ENCODE measurements around the gene MYDGF.
A peak's percentile ranks its signal among the peaks of the same experiment; 100 is the strongest.

MYDGF gene

GRCh38 chr19:4675346-4675745 lies 5.2 kb upstream of the MYDGF start:
- ChIA-PET CTCF (no interaction called here), POLR2A (interaction anchor here (0.6 kb wide), 1 partner anchor 277 kb away, joined by 3 read pairs; no protein-coding TSS in a partner anchor)
- no peak for TF ChIP-seq ZFP41 (tag by site-specific recombination; IDR thresholded peaks at IDR 0.05; ENCODE audit: borderline replicate concordance)
- no peak for TF ChIP-seq ZNF701 (tag by site-specific recombination; IDR thresholded peaks at IDR 0.05)
- TF ChIP-seq ZNF513 (tag by site-specific recombination; IDR thresholded peaks at IDR 0.05) = no peak

GRCh38 chr19:4673726-4674125 lies 3.6 kb upstream of the MYDGF start:
- Histone ChIP-seq H3K4me3 (ENCODE audit: low read depth, low read length) (no peak overlapping the region), H3K27ac (ENCODE audit: extremely low read depth, low read depth, low read length) (no peak overlapping the region), H3K9me3 (ENCODE audit: control insufficient read depth, insufficient read depth, low read depth, low read length) (no peaks in the 10 kb centered on the region), H3K4me1 (ENCODE audit: control insufficient read depth, insufficient read depth, low read length) (no peaks in the 10 kb centered on the region), H3K36me3 (ENCODE audit: control insufficient read depth in 2 of 2, insufficient read depth in 1 of 2, low read length in 2 of 2) (peaks cover 5 to 22% of the 10 kb centered on the region in 2 experiments; a peak in 2 of 3 replicates)
- ChIA-PET POLR2A (interaction anchor here (1.2 kb wide), 1 partner anchor 117 kb away, joined by 4 read pairs; the partner anchor contains the start of gene FEM1A), CTCF (interaction anchor here (1.7 kb wide), 1 partner anchor 117 kb away, joined by 8 read pairs; the partner anchor contains the start of gene FEM1A)
- TF ChIP-seq ZNF121 (tag by site-specific recombination; IDR thresholded peaks at IDR 0.05) (peak; percentile 71), ZNF169 (tag by site-specific recombination; IDR thresholded peaks at IDR 0.05) (no peak)

More at GRCh38 chr19:4675346-4675745, 5.2 kb upstream of the MYDGF start:
- peaks cover 0 to 20% of the 10 kb centered on the region in 2 experiments; a peak in 2 of 3 replicates for H3K36me3 ChIP-seq (ENCODE audit: control insufficient read depth in 2 of 2, insufficient read depth in 1 of 2, low read length in 2 of 2)
- H3K4me3 ChIP-seq (ENCODE audit: low read depth, low read length) = no peak overlapping the region
- no peak overlapping the region for H3K27ac ChIP-seq (ENCODE audit: extremely low read depth, low read depth, low read length)
- no peaks in the 10 kb centered on the region for H3K4me1 ChIP-seq (ENCODE audit: control insufficient read depth, insufficient read depth, low read length)
- H3K9me3 ChIP-seq (ENCODE audit: control insufficient read depth, insufficient read depth, low read depth, low read length) = no peaks in the 10 kb centered on the region

DNA sequence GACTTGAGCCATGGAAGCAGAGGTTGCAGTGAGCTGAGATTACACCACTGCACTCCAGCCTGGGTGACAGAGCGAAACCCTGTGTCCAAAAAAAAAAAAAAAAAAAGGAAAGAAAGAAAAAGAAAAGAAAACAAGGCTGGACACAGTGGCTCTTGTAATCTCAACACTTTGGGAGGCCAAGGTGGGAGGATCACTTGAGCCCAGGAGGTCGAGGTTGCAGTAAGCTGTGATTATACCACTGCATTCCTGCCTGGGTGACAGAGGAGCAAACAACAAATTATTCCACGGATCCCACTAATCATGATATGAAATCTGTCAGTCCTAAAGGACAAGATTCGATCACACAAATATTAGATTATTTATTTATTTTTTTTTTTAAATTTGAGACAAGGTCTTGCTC lies 3.1 kb upstream of the MYDGF start:
- Histone ChIP-seq H3K27ac (ENCODE audit: extremely low read depth, low read depth, low read length) (no peak overlapping the region), H3K36me3 (ENCODE audit: control insufficient read depth in 2 of 2, insufficient read depth in 1 of 2, low read length in 2 of 2) (peaks cover 10 to 23% of the 10 kb centered on the region in 2 experiments; a peak in 2 of 3 replicates)

DNA sequence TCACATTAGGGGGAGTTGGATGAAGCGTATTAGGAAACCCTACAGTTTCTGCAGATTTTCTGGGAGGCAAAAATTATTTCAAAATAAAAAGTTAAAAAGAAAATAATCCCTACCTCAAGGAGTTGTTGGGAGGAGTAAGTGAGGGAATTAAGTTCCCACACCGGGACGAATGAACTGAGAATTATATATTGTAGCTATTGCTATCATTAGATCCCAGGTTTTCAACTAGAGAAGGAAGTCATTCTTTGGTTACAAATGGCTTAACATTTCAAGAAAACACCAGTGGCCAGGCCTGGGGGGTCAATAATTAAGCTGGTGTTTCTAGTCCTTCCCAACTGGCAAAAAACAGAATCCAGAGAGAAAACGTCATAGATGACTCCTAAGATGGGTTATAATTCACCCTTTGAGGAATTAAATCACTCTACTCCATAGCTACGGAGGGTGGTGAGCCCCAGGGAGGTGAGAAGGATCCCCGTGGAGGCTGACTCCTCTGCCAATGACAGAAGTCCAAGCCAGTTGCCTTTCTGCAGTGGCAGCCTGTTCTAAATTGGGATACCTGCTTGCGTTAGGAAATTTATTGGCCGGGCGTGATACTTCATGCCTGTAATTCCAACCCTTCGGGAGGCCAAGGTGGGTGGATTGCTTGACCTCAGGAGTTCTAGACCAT lies 1.2 kb upstream of the MYDGF start:
- Histone ChIP-seq H3K9me3 (ENCODE audit: control insufficient read depth, insufficient read depth, low read depth, low read length) (no peaks in the 10 kb centered on the region), H3K4me1 (ENCODE audit: control insufficient read depth, insufficient read depth, low read length) (no peaks in the 10 kb centered on the region), H3K27ac (ENCODE audit: extremely low read depth, low read depth, low read length) (no peak overlapping the region), H3K36me3 (ENCODE audit: control insufficient read depth in 2 of 2, insufficient read depth in 1 of 2, low read length in 2 of 2) (peaks cover 10 to 24% of the 10 kb centered on the region in 2 experiments; a peak in 2 of 3 replicates), H3K4me3 (ENCODE audit: low read depth, low read length) (no peak overlapping the region)
- peak; percentile 31 for TF ChIP-seq ZIC2 (tag by site-specific recombination; IDR thresholded peaks at IDR 0.05)
- TF ChIP-seq ZNF10 (tag by site-specific recombination; IDR thresholded peaks at IDR 0.05) = no peak
- peak; percentile 25; the same call in 1 of the 2 replicates for TF ChIP-seq GLIS2 (tag by site-specific recombination; IDR thresholded peaks at IDR 0.05)
- no peak for TF ChIP-seq ZNF239 (tag by site-specific recombination; IDR thresholded peaks at IDR 0.05)
- no peak for TF ChIP-seq ZNF670 (tag by site-specific recombination; IDR thresholded peaks at IDR 0.05; ENCODE audit: low read depth)
- TF ChIP-seq GLIS1 (tag by site-specific recombination; IDR thresholded peaks at IDR 0.05) = peak; percentile 62
- CTCF ChIA-PET = interaction anchor here (0.9 kb wide), 1 partner anchor 37 kb away, joined by 3 read pairs; no protein-coding TSS in a partner anchor
- POLR2A ChIA-PET = no interaction called here

More for the DNA sequence above, 3.1 kb upstream of the MYDGF start:
- H3K4me3 ChIP-seq (ENCODE audit: low read depth, low read length) = no peak overlapping the region
- no peaks in the 10 kb centered on the region for H3K4me1 ChIP-seq (ENCODE audit: control insufficient read depth, insufficient read depth, low read length)
- TF ChIP-seq OVOL3 (tag by site-specific recombination; IDR thresholded peaks at IDR 0.05) (no peak), GLIS1 (tag by site-specific recombination; IDR thresholded peaks at IDR 0.05) (peak; percentile 75)
- ChIA-PET POLR2A (interaction anchor here (0.7 to 1.2 kb wide), 3 partner anchors 118 to 1026 kb away, joined by 3 to 8 read pairs (median 4); partner anchors contain the start of gene FEM1A), CTCF (interaction anchor here (0.6 to 1.7 kb wide), 4 partner anchors 20 to 118 kb away, joined by 3 to 8 read pairs (median 4); partner anchors contain the start of gene FEM1A)
- no peaks in the 10 kb centered on the region for H3K9me3 ChIP-seq (ENCODE audit: control insufficient read depth, insufficient read depth, low read depth, low read length)

GRCh38 chr19:4664642-4665041 lies 5.5 kb downstream of the MYDGF start:
- ChIA-PET POLR2A (interaction anchor here (0.6 kb wide), 1 partner anchor 20 kb away, joined by 11 read pairs; no protein-coding TSS in a partner anchor), CTCF (no interaction called here)
- H3K9me3 ChIP-seq (ENCODE audit: control insufficient read depth, insufficient read depth, low read depth, low read length) = no peaks in the 10 kb centered on the region
- H3K4me1 ChIP-seq (ENCODE audit: control insufficient read depth, insufficient read depth, low read length) = no peaks in the 10 kb centered on the region
- no peak overlapping the region for H3K4me3 ChIP-seq (ENCODE audit: low read depth, low read length)
- H3K36me3 ChIP-seq (ENCODE audit: control insufficient read depth in 2 of 2, insufficient read depth in 1 of 2, low read length in 2 of 2) = peaks cover 19 to 74% of the 10 kb centered on the region in 2 experiments; a peak in 2 of 3 replicates
- no peak overlapping the region for H3K27ac ChIP-seq (ENCODE audit: extremely low read depth, low read depth, low read length)
- no peak for TF ChIP-seq ZNF658 (tag by site-specific recombination; IDR thresholded peaks at IDR 0.05)
- no peak for TF ChIP-seq ZNF639 (tag by site-specific recombination; IDR thresholded peaks at IDR 0.05)
- TF ChIP-seq ZNF433 (tag by site-specific recombination; IDR thresholded peaks at IDR 0.05; ENCODE audit: low read depth) = no peak
- TF ChIP-seq ZNF157 (tag by site-specific recombination; IDR thresholded peaks at IDR 0.05) = no peak
- no peak for TF ChIP-seq ZNF510 (tag by site-specific recombination; IDR thresholded peaks at IDR 0.05; ENCODE audit: insufficient replicate concordance)
- no peak for TF ChIP-seq ZBTB8A (tag by site-specific recombination; IDR thresholded peaks at IDR 0.05)
- no peak for TF ChIP-seq ZNF394 (tag by site-specific recombination; IDR thresholded peaks at IDR 0.05; ENCODE audit: borderline replicate concordance)
- no peak for TF ChIP-seq ZNF558 (tag by site-specific recombination; IDR thresholded peaks at IDR 0.05)
- no peak for TF ChIP-seq ZNF629 (tag by site-specific recombination; IDR thresholded peaks at IDR 0.05)
- no peak for TF ChIP-seq ZNF555 (tag by site-specific recombination; conservative IDR thresholded peaks at IDR 0.05)
